ENCODE measurements around the gene MYRF.

MYRF gene

GRCh38 chr11:61782299-61782698 lies 29.9 kb downstream of the MYRF start:
- no peak for FAIRE-seq
- DNase-seq (ENCODE audit: insufficient read length), result no peak
- TF ChIP-seq TAF1 (IDR thresholded peaks at IDR 0.05; ENCODE audit: borderline replicate concordance, low read depth, low read length) (no peak), POLR2AphosphoS5 (IDR thresholded peaks at IDR 0.05; ENCODE audit: low read depth, low read length) (no peak), POLR2A (IDR thresholded peaks at IDR 0.05; ENCODE audit: low read depth, low read length) (no peak)

- FAIRE-seq (no peak), DNase-seq (ENCODE audit: insufficient read length) (no peak)
- TF ChIP-seq POLR2A (IDR thresholded peaks at IDR 0.05; ENCODE audit: low read depth, low read length) (no peak), TAF1 (IDR thresholded peaks at IDR 0.05; ENCODE audit: borderline replicate concordance, low read depth, low read length) (no peak), POLR2AphosphoS5 (IDR thresholded peaks at IDR 0.05; ENCODE audit: low read depth, low read length) (no peak)
Measured at GRCh38 chr11:61782841-61783240, 30.4 kb downstream of the MYRF start.

GRCh38 chr11:61783717-61784505 lies 31.5 kb downstream of the MYRF start:
- DNase-seq (ENCODE audit: insufficient read length), result no peak
- TF ChIP-seq TAF1 (IDR thresholded peaks at IDR 0.05; ENCODE audit: borderline replicate concordance, low read depth, low read length) (no peak), POLR2AphosphoS5 (IDR thresholded peaks at IDR 0.05; ENCODE audit: low read depth, low read length) (no peak), POLR2A (IDR thresholded peaks at IDR 0.05; ENCODE audit: low read depth, low read length) (no peak; the same call in 1 of the 2 replicates)
- FAIRE-seq, result no peak

- no peak for TF ChIP-seq POLR2AphosphoS5 (IDR thresholded peaks at IDR 0.05; ENCODE audit: low read depth, low read length)
- DNase-seq (ENCODE audit: insufficient read length) (no peak), FAIRE-seq (no peak)
Measured at GRCh38 chr11:61784506-61784805, 32.0 kb downstream of the MYRF start.

- TF ChIP-seq POLR2A (IDR thresholded peaks at IDR 0.05; ENCODE audit: low read depth, low read length), result 0 out of 2 replicates have a peak, but pooled peaks have one; percentile 19
- no peak for TF ChIP-seq TAF1 (IDR thresholded peaks at IDR 0.05; ENCODE audit: borderline replicate concordance, low read depth, low read length)
- FAIRE-seq, result peak; percentile 46
- no peak for DNase-seq (ENCODE audit: insufficient read length)
Measured at GRCh38 chr11:61785837-61786402, 33.5 kb downstream of the MYRF start.

GRCh38 chr11:61787928-61788491 lies 35.6 kb downstream of the MYRF start:
- DNase-seq (ENCODE audit: insufficient read length), result no peak
- no peak for FAIRE-seq
- TF ChIP-seq POLR2A (IDR thresholded peaks at IDR 0.05; ENCODE audit: low read depth, low read length) (no peak), TAF1 (IDR thresholded peaks at IDR 0.05; ENCODE audit: borderline replicate concordance, low read depth, low read length) (no peak), POLR2AphosphoS5 (IDR thresholded peaks at IDR 0.05; ENCODE audit: low read depth, low read length) (no peak)

- peak; percentile 38 for FAIRE-seq
- TF ChIP-seq TAF1 (IDR thresholded peaks at IDR 0.05; ENCODE audit: borderline replicate concordance, low read depth, low read length), result no peak
- peak; percentile 77 for TF ChIP-seq POLR2A (IDR thresholded peaks at IDR 0.05; ENCODE audit: low read depth, low read length)
- TF ChIP-seq POLR2AphosphoS5 (IDR thresholded peaks at IDR 0.05; ENCODE audit: low read depth, low read length), result no peak; the same call in 1 of the 2 replicates
- no peak for DNase-seq (ENCODE audit: insufficient read length)
Measured at GRCh38 chr11:61791737-61792309, 39.4 kb downstream of the MYRF start.

GRCh38 chr11:61792310-61793082 lies 40.1 kb downstream of the MYRF start, which contains the start of the genes FEN1 and TMEM258:
Gene FEN1, plus strand, starts transcription at chr11:61792911. Its CDS starts 2,451 bp downstream, at chr11:61795362.
Gene TMEM258, minus strand, starts transcription at chr11:61792599. Its CDS starts 41 bp downstream, at chr11:61792558.
- peak; percentile 94 for DNase-seq (ENCODE audit: insufficient read length)
- peak; percentile 96 for TF ChIP-seq POLR2AphosphoS5 (IDR thresholded peaks at IDR 0.05; ENCODE audit: low read depth, low read length)
- peak; percentile 92 for TF ChIP-seq TAF1 (IDR thresholded peaks at IDR 0.05; ENCODE audit: borderline replicate concordance, low read depth, low read length)
- TF ChIP-seq POLR2A (IDR thresholded peaks at IDR 0.05; ENCODE audit: low read depth, low read length), result peak; percentile 94
- FAIRE-seq, result peak; percentile 89

GRCh38 chr11:61793083-61793828 lies 40.8 kb downstream of the MYRF start:
- no peak for FAIRE-seq

GRCh38 chr11:61793829-61794204 lies 41.4 kb downstream of the MYRF start:
- TF ChIP-seq POLR2A (IDR thresholded peaks at IDR 0.05; ENCODE audit: low read depth, low read length), result no peak
- no peak for TF ChIP-seq POLR2AphosphoS5 (IDR thresholded peaks at IDR 0.05; ENCODE audit: low read depth, low read length)
- TF ChIP-seq TAF1 (IDR thresholded peaks at IDR 0.05; ENCODE audit: borderline replicate concordance, low read depth, low read length), result no peak
- DNase-seq (ENCODE audit: insufficient read length), result no peak
- FAIRE-seq, result no peak

More at GRCh38 chr11:61793083-61793828, 40.8 kb downstream of the MYRF start:
- TF ChIP-seq POLR2A (IDR thresholded peaks at IDR 0.05; ENCODE audit: low read depth, low read length), result no peak
- TF ChIP-seq POLR2AphosphoS5 (IDR thresholded peaks at IDR 0.05; ENCODE audit: low read depth, low read length), result no peak; the same call in 1 of the 2 replicates
- TF ChIP-seq TAF1 (IDR thresholded peaks at IDR 0.05; ENCODE audit: borderline replicate concordance, low read depth, low read length), result no peak
- no peak for DNase-seq (ENCODE audit: insufficient read length)
